ENCODE data around the gene FAHD1. TPM values are rescaled to one million over a fixed set of nuclear protein-coding genes. Genes with fewer than 3 reads are reported as not detected.

Gene FAHD1
- polyA plus RNA-seq, 3 donors = 7.5 to 24.9 (median 17.3) TPM

DNA sequence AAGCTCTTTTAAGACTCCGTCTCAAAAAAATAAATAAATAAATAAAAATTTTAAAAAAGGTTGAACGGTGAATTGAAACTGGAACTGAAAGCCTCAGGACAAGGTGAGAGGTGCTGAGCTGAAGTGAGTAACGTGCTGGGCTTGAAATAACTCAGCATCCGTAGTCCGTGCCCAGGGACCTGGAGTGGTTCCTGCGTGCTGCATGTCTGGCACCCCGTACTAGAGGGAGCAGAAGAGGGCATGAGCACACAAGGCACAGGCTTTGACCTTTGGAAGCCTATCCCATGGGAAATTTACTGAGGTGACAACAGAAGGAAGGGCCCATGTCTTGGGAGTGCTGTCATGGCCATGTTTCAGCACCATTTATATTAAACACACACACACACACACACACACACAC lies 49.5 kb downstream of the FAHD1 start:
- H3K4me1 Mint-ChIP-seq = peaks cover 7% of the 10 kb centered on the region
- H3K27me3 ChIP-seq (ENCODE audit: control insufficient read depth in 2 of 2, insufficient read depth in 2 of 2, low read length in 2 of 2) = peaks cover 10 to 36% of the 10 kb centered on the region in 2 donors
- peaks cover 0 to 2% of the 10 kb centered on the region in 2 donors for H3K36me3 Mint-ChIP-seq
- TF ChIP-seq, protein P1, sequence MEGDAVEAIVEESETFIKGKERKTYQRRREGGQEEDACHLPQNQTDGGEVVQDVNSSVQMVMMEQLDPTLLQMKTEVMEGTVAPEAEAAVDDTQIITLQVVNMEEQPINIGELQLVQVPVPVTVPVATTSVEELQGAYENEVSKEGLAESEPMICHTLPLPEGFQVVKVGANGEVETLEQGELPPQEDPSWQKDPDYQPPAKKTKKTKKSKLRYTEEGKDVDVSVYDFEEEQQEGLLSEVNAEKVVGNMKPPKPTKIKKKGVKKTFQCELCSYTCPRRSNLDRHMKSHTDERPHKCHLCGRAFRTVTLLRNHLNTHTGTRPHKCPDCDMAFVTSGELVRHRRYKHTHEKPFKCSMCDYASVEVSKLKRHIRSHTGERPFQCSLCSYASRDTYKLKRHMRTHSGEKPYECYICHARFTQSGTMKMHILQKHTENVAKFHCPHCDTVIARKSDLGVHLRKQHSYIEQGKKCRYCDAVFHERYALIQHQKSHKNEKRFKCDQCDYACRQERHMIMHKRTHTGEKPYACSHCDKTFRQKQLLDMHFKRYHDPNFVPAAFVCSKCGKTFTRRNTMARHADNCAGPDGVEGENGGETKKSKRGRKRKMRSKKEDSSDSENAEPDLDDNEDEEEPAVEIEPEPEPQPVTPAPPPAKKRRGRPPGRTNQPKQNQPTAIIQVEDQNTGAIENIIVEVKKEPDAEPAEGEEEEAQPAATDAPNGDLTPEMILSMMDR (IDR thresholded peaks at IDR 0.05) = no peak
- intact Hi-C loops (cut with micrococcal nuclease) = no loop called here
- H3K27ac ChIP-seq (ENCODE audit: low read depth in 1 of 2, low read length in 2 of 2) = no peak overlapping the region
- no peak for DNase-seq
- H3K9ac ChIP-seq (ENCODE audit: insufficient read depth, low read length, poor library complexity, severe bottlenecking) = no peak overlapping the region
- H3K79me2 ChIP-seq (ENCODE audit: insufficient read depth, low read length) = no peaks in the 10 kb centered on the region
- no peak overlapping the region for H3K4me3 Mint-ChIP-seq
- H3K27me3 Mint-ChIP-seq (ENCODE audit: low read depth in 3 of 3) = peaks cover 32 to 56% (median 53%) of the 10 kb centered on the region in 3 donors
- peaks cover 4 to 8% (median 7%) of the 10 kb centered on the region in 7 donors for H3K9me3 Mint-ChIP-seq
- peaks cover 4 to 8% of the 10 kb centered on the region in 2 donors for H3K9me3 ChIP-seq (replicated peaks in 1 of 2; ENCODE audit: control insufficient read depth in 1 of 2, insufficient read depth in 1 of 2, low read length in 2 of 2)
- no peak overlapping the region for H3K4me2 ChIP-seq (replicated peaks; ENCODE audit: extremely low read depth, low read length, poor library complexity, severe bottlenecking)
- peaks cover 0 to 8% of the 10 kb centered on the region in 2 donors for H3K4me1 ChIP-seq (ENCODE audit: control insufficient read depth in 1 of 2, insufficient read depth in 2 of 2, low read length in 2 of 2)
- no peak overlapping the region for H3K4me3 ChIP-seq (replicated peaks in 1 of 3; ENCODE audit: low read depth in 2 of 3, low read length in 3 of 3)
- H2AFZ ChIP-seq (ENCODE audit: insufficient read depth, low read depth, low read length, poor library complexity, severe bottlenecking) = no peak overlapping the region
- 76% methylated on average over 6 of the region's 7 CpGs for WGBS (ENCODE audit: insufficient coverage)
- H3K36me3 ChIP-seq (replicated peaks in 1 of 2; ENCODE audit: control insufficient read depth in 1 of 2, insufficient read depth in 2 of 2, low read length in 2 of 2) = no peaks in the 10 kb centered on the region
- no peak overlapping the region for H3K27ac Mint-ChIP-seq
- H4K20me1 ChIP-seq (ENCODE audit: insufficient read depth, low read length) = no peaks in the 10 kb centered on the region

DNA sequence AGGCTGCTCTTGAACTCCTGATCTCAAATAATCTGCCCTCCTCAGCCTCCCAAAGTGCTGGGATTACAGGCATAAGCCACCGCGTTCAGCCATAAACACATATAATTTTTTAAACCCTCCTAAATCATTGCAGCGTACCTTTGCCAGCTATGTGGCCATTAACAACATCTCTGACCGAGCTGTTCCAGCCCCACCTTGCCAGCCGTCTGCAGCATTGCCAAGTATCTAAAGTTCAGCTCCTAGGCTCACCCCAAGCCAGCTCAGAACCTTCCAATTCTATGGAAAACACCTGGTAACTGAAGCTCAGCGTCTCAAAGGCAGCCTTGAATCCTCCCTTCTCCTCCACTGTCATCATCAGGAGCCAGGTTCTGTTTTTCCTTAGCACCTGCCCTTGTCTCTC lies 50.1 kb downstream of the FAHD1 start:
- Mint-ChIP-seq H3K4me3 (peak overlapping the region in 1 of 2 donors; percentile 22), H3K27ac (no peak overlapping the region), H3K9me3 (peaks cover 3 to 6% (median 6%) of the 10 kb centered on the region in 7 donors), H3K36me3 (peaks cover 0 to 2% of the 10 kb centered on the region in 2 donors), H3K27me3 (ENCODE audit: low read depth in 3 of 3) (peaks cover 32 to 54% (median 53%) of the 10 kb centered on the region in 3 donors), H3K4me1 (peaks cover 6% of the 10 kb centered on the region)
- Histone ChIP-seq H2AFZ (ENCODE audit: insufficient read depth, low read depth, low read length, poor library complexity, severe bottlenecking) (no peak overlapping the region), H3K4me1 (ENCODE audit: control insufficient read depth in 1 of 2, insufficient read depth in 2 of 2, low read length in 2 of 2) (peaks cover 0 to 4% of the 10 kb centered on the region in 2 donors), H3K79me2 (ENCODE audit: insufficient read depth, low read length) (no peaks in the 10 kb centered on the region), H3K27me3 (ENCODE audit: control insufficient read depth in 2 of 2, insufficient read depth in 2 of 2, low read length in 2 of 2) (peaks cover 10 to 35% of the 10 kb centered on the region in 2 donors), H4K20me1 (ENCODE audit: insufficient read depth, low read length) (no peaks in the 10 kb centered on the region), H3K36me3 (replicated peaks in 1 of 2; ENCODE audit: control insufficient read depth in 1 of 2, insufficient read depth in 2 of 2, low read length in 2 of 2) (no peaks in the 10 kb centered on the region), H3K4me3 (replicated peaks in 1 of 3; ENCODE audit: low read depth in 2 of 3, low read length in 3 of 3) (no peak overlapping the region), H3K9ac (ENCODE audit: insufficient read depth, low read length, poor library complexity, severe bottlenecking) (no peak overlapping the region), H3K27ac (ENCODE audit: low read depth in 1 of 2, low read length in 2 of 2) (no peak overlapping the region), H3K9me3 (replicated peaks in 1 of 2; ENCODE audit: control insufficient read depth in 1 of 2, insufficient read depth in 1 of 2, low read length in 2 of 2) (peaks cover 3 to 5% of the 10 kb centered on the region in 2 donors), H3K4me2 (replicated peaks; ENCODE audit: extremely low read depth, low read length, poor library complexity, severe bottlenecking) (no peak overlapping the region)
- DNase-seq = no peak
- WGBS (ENCODE audit: insufficient coverage) = 72% methylated on average over 6 of the region's 6 CpGs
- intact Hi-C loops (cut with micrococcal nuclease) = no loop called here
- TF ChIP-seq, protein P1 (IDR thresholded peaks at IDR 0.05) = no peak

Measured in CD14-positive monocyte (primary cell).